HL-60 (cell line): Measurements from ENCODE around the gene STPG4.

ENCODE experiments used
- GABPA ChIP-seq: IDR thresholded peaks from 2 replicates; pipeline ENCODE4 v1.6.1; 2012; ENCODE audit warnings: low read depth
- POLR2AphosphoS5 ChIP-seq: IDR thresholded peaks from 2 replicates; pipeline ENCODE4 v1.6.1; 2012; ENCODE audit warnings: low read depth
- SPI1 ChIP-seq: IDR thresholded peaks from 2 replicates; pipeline ENCODE4 v1.6.1; 2012; ENCODE audit warnings: low read depth, mild to moderate bottlenecking, borderline replicate concordance
- TF ChIP-seq, protein P1 (sequence below): IDR thresholded peaks from one replicate; pipeline ENCODE4 v1.5.1; 2011; ENCODE audit warnings: low read length, control low read depth, inconsistent platforms; ENCODE audit not compliant: insufficient read depth

DNA sequence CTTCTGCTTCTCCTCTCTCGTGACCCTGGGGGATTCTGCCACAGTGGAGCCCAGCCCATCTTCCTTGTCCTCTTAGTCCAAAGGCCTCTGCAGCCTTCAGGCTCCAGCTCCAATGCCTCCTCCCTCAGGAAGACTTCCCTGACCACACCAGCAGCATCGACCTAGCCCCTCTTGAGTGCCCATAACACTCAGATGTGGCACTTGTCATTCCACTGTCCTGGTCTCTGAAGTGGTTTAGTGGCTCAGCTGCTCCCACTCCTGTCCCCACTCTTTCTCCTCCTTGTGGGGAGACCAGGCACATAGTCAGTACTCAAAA is 97.5 kb downstream of the STPG4 start:
- TF ChIP-seq, protein P1, sequence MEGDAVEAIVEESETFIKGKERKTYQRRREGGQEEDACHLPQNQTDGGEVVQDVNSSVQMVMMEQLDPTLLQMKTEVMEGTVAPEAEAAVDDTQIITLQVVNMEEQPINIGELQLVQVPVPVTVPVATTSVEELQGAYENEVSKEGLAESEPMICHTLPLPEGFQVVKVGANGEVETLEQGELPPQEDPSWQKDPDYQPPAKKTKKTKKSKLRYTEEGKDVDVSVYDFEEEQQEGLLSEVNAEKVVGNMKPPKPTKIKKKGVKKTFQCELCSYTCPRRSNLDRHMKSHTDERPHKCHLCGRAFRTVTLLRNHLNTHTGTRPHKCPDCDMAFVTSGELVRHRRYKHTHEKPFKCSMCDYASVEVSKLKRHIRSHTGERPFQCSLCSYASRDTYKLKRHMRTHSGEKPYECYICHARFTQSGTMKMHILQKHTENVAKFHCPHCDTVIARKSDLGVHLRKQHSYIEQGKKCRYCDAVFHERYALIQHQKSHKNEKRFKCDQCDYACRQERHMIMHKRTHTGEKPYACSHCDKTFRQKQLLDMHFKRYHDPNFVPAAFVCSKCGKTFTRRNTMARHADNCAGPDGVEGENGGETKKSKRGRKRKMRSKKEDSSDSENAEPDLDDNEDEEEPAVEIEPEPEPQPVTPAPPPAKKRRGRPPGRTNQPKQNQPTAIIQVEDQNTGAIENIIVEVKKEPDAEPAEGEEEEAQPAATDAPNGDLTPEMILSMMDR = no peak
- TF ChIP-seq POLR2AphosphoS5 = 0 out of 2 replicates have a peak, but pooled peaks have one; percentile 6
- TF ChIP-seq GABPA = no peak
- TF ChIP-seq SPI1 = no peak; the same call in 1 of the 2 replicates
